Naive B cell (primary cell): ENCODE measurements around the gene CST1. TPM values are rescaled to one million over a fixed set of nuclear protein-coding genes. Genes with fewer than 3 reads are reported as not detected.
"Not testable (repeated sequence)": the region's sequence is repeated elsewhere in the genome, so short reads cannot be mapped to it uniquely, and the experiment has no call there.

Source experiments
- ATAC-seq, 2 donors: fragments of 150-1000 bp; cut with Tn5 transposase; 2 replicates each; pipeline ENCODE4 v1.10.0; 2021; ENCODE audit warnings: low read depth in 2 of 2, mild to moderate bottlenecking in 2 of 2, moderate library complexity in 2 of 2
- DNase-seq: peaks from one replicate; pipeline ENCODE4 v3.0.0; 2022
- H3K27ac Mint-ChIP-seq, 6 donors: one replicate each; pipeline ENCODE4 v1.8.0; 2020 to 2022; ENCODE audit warnings: mild to moderate bottlenecking in 6 of 6, mixed read lengths in 6 of 6, moderate library complexity in 5 of 6, inconsistent platforms in 2 of 6
- H3K27me3 Mint-ChIP-seq, 3 donors: one replicate each; pipeline ENCODE4 v1.8.0; 2021 to 2022; ENCODE audit warnings: mixed read lengths in 3 of 3, mild to moderate bottlenecking in 1 of 3
- H3K36me3 Mint-ChIP-seq, 2 donors: one replicate each; pipeline ENCODE4 v1.8.0; 2020 to 2022; ENCODE audit warnings: mixed read lengths in 2 of 2, inconsistent platforms in 1 of 2, mild to moderate bottlenecking in 1 of 2
- H3K4me1 Mint-ChIP-seq, 3 donors: one replicate each; pipeline ENCODE4 v1.8.0; 2020 to 2022; ENCODE audit warnings: mixed read lengths in 3 of 3, inconsistent platforms in 1 of 3, mild to moderate bottlenecking in 1 of 3, moderate library complexity in 1 of 3
- H3K4me3 Mint-ChIP-seq, 8 donors: one replicate each; pipeline ENCODE4 v1.8.0; 2020 to 2022; ENCODE audit warnings: mild to moderate bottlenecking in 8 of 8, mixed read lengths in 8 of 8, moderate library complexity in 8 of 8, inconsistent platforms in 2 of 8
- H3K9me3 Mint-ChIP-seq, 7 donors: one replicate each; pipeline ENCODE4 v1.8.0; 2020 to 2022; ENCODE audit warnings: mixed read lengths in 7 of 7, mild to moderate bottlenecking in 5 of 7, inconsistent platforms in 2 of 7, moderate library complexity in 1 of 7
- polyA plus RNA-seq, 6 donors: library from polyadenylated mRNA; unstranded; fragments of 300-500 nt; fragmentation: Illumina TruSeq; gene quantifications; one replicate each; pipeline ENCODE4 v1.2.3, GENCODE V29; 2021; ENCODE audit warnings: low read depth in 6 of 6

CST1 gene
- polyA plus RNA-seq, 6 donors from 2014 or later, result not detected

DNA sequence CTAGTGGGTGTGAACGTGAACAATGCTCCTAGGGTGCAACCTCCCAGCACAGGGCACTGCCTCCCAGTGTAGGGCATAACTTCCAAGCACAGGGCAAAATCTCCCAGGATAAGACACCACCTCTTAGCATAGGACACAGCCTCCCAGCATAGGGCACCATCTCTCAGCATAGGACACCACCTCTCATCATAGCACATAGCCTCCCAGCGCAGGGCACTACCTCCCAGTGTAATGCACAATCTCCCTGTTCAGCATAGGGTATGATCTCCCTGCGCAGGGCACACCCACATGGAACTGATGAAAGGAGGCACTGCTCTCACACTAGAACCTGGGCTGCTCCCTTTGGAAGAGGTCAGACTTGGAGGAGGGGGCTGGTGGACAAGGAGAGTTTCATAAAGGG, 21.3 kb upstream of the CST1 start:
- ATAC-seq, result no peak
- no peak overlapping the region for H3K4me3 Mint-ChIP-seq
- peaks cover 0 to 8% (median 6%) of the 10 kb centered on the region in 3 donors for H3K27me3 Mint-ChIP-seq
- DNase-seq, result no peak
- H3K27ac Mint-ChIP-seq, result no peak overlapping the region
- H3K9me3 Mint-ChIP-seq, result peaks cover 0 to 4% (median 0%) of the 10 kb centered on the region in 7 donors
- no peaks in the 10 kb centered on the region for H3K36me3 Mint-ChIP-seq
- no peaks in the 10 kb centered on the region for H3K4me1 Mint-ChIP-seq

DNA sequence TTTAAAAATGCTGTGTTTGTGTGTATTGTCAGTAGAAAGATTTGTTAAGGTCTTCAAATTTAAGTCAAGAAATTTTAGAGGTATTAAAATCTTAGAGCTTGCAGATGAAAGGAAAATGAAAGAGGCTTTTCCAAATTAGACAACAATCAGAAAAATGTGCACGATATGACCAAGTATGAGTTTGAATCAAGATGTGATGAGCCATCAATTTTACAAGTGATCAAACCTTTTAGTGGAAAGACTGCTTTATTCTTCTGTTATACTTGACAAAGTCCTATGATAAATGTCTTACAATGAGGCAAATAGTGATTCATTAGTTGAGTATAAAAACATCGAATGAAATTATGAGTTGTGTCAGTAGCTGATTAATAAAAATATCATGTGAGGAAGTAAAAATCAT, 19.6 kb upstream of the CST1 start:
- no peak overlapping the region for H3K27ac Mint-ChIP-seq
- no peaks in the 10 kb centered on the region for H3K36me3 Mint-ChIP-seq
- no peak for ATAC-seq
- H3K4me3 Mint-ChIP-seq, result no peak overlapping the region
- peaks cover 4 to 16% (median 6%) of the 10 kb centered on the region in 3 donors for H3K27me3 Mint-ChIP-seq
- peaks cover 0 to 9% (median 0%) of the 10 kb centered on the region in 7 donors for H3K9me3 Mint-ChIP-seq
- no peaks in the 10 kb centered on the region for H3K4me1 Mint-ChIP-seq
- no peak for DNase-seq

DNA sequence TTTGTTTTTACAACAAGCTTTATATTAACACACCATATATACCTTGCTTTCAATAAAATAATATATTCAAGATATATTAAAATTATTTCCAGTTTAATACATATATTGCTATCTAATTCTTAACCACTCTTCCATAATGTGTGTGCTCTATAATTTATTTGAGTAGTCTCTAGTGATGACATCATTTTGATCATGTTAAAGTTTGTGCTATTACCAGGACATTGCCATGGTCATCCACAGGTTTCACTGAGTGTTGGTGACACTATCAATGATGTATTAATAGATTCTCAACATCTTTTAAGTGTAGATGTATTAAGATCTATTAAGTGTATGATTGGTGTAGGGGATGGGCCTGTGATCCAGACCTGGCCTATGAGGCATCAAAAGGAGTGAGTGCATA, 17.8 kb upstream of the CST1 start:
- H3K36me3 Mint-ChIP-seq, DNase-seq, H3K4me3 Mint-ChIP-seq, ATAC-seq, H3K27ac Mint-ChIP-seq, H3K4me1 Mint-ChIP-seq, H3K9me3 Mint-ChIP-seq: not testable (repeated sequence)
- H3K27me3 Mint-ChIP-seq, result peaks cover 4 to 24% (median 6%) of the 10 kb centered on the region in 3 donors

DNA sequence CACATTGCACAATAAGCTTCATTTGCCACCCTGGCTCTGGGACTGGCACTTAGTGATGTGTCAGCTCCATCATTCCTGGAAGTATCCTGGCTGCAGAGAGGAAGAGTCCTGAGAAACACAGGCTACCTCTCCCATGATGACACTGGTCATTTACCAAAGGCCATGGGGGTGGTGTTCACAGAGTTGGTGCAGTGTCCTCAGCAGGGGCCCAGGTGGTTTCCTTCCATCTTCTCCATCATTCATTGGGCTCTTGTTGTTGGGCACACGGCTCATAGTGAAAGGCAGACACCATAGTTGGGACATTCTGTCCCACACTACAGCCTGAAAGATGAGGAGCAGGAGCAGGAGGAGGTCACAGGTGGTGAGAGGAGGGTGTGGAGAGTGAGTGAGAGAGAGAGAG, 15.8 kb upstream of the CST1 start:
- DNase-seq (no peak), ATAC-seq (no peak)
- Mint-ChIP-seq H3K4me3 (no peak overlapping the region), H3K4me1 (no peaks in the 10 kb centered on the region), H3K36me3 (no peaks in the 10 kb centered on the region), H3K27me3 (peaks cover 5 to 24% (median 8%) of the 10 kb centered on the region in 3 donors), H3K9me3 (peaks cover 0 to 7% (median 0%) of the 10 kb centered on the region in 7 donors), H3K27ac (no peak overlapping the region)

DNA sequence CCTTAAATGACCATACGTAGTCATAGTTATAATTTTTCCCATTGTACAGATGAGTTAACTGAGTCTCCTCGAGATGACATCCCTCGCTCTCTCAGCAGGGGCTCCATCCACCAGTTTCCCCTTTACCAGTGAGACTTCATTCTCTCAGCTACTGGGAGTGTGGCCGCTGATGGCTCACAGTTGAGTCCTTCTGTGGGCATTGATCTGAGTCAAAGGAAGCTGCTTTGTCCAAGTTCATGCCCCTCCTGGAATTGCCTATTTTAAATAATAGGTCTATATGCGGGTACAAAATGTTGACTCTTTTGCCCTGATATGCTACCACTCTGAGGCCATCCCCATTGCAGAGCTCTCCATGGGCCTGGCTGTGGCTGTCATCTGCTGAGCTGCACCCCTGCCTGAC, 14.8 kb upstream of the CST1 start:
- Mint-ChIP-seq H3K4me3 (no peak overlapping the region), H3K4me1 (no peaks in the 10 kb centered on the region), H3K36me3 (no peaks in the 10 kb centered on the region), H3K27ac (peak overlapping the region in 1 of 6 donors; percentile 26), H3K9me3 (peaks cover 0 to 7% (median 1%) of the 10 kb centered on the region in 7 donors), H3K27me3 (peaks cover 5 to 24% (median 8%) of the 10 kb centered on the region in 3 donors)
- ATAC-seq (no peak), DNase-seq (no peak)

DNA sequence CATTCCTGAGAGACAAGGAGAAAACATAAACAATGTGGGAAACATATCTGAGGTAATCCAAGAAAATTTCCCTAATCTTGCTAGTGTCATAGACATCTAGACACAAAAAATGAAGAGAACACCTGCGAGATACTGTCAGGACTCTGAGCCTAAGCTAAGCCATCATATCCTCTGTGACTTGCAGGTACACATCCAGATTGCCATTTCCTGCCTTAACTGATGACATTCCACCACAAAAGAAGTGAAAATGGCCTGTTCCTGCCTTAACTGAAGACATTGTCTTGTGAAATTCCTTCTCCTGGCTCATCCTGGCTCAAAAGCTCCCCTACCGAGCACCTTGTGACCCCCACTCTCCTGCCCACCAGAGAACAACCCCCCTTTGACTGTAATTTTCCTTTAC, 13.9 kb upstream of the CST1 start:
- not testable (repeated sequence) for DNase-seq, H3K36me3 Mint-ChIP-seq, H3K4me1 Mint-ChIP-seq, H3K9me3 Mint-ChIP-seq, H3K4me3 Mint-ChIP-seq, H3K27ac Mint-ChIP-seq, ATAC-seq
- peaks cover 5 to 24% (median 8%) of the 10 kb centered on the region in 3 donors for H3K27me3 Mint-ChIP-seq

DNA sequence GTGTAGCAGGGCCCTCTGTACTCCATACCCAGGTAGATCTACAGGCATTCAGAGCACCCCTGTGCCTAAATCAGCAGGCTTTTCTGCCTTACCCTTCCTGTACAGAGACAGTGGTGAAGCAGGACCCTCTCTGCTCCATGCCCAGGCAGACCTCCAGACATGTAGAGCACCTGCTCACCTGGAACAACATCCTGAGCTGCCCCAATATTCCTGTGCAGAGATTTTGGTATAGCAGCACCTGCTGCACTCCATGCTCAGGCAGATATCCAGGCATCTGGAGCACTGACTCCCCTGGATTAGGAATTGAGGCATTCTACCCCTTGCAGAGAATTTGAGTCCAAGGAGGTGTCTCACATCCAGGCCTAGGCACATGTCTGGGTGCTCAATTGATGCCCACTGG, 12.6 kb upstream of the CST1 start:
- no peak for ATAC-seq
- H3K27me3 Mint-ChIP-seq, result peaks cover 5 to 24% (median 8%) of the 10 kb centered on the region in 3 donors
- H3K9me3 Mint-ChIP-seq, result peaks cover 0 to 7% (median 1%) of the 10 kb centered on the region in 7 donors
- no peak overlapping the region for H3K4me3 Mint-ChIP-seq
- no peak overlapping the region for H3K27ac Mint-ChIP-seq
- no peaks in the 10 kb centered on the region for H3K36me3 Mint-ChIP-seq
- DNase-seq, result no peak
- no peaks in the 10 kb centered on the region for H3K4me1 Mint-ChIP-seq

DNA sequence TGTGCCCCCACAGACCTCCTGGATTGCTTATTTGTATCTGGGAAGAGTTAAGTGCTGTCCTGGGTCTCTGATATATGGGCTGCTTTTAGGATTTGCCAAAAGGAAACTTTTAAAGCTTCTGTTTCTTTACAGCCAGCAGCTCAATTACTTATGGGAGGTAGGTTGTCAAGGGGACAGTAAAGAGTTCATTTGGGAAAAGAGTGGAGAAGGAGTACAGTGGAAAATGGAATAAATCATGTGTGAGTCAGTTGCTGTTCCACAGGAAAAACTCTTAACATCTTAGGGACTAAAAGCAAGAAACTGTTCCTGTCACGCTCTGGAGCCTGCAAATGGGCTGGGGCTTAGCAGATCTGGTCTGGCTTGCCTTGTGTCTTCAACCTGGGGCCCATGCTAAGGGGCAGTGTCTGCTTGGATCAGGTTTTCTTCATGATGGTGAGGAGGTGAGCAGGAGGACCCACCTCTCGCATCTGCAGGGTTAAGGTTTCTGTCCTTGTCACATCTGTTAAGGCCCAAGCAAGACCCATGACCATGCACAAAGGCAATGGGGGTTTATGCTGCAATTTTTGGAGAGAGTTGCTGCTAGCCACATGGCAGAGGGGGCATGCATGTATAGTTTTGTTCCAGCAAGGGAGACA, 8.7 kb upstream of the CST1 start:
- Mint-ChIP-seq H3K27me3 (peaks cover 4 to 21% (median 16%) of the 10 kb centered on the region in 3 donors), H3K4me3 (no peak overlapping the region), H3K27ac (peak overlapping the region in 1 of 6 donors; percentile 69), H3K4me1 (no peaks in the 10 kb centered on the region), H3K9me3 (peaks cover 0 to 1% (median 0%) of the 10 kb centered on the region in 7 donors), H3K36me3 (no peaks in the 10 kb centered on the region)
- ATAC-seq (no peak), DNase-seq (no peak)

DNA sequence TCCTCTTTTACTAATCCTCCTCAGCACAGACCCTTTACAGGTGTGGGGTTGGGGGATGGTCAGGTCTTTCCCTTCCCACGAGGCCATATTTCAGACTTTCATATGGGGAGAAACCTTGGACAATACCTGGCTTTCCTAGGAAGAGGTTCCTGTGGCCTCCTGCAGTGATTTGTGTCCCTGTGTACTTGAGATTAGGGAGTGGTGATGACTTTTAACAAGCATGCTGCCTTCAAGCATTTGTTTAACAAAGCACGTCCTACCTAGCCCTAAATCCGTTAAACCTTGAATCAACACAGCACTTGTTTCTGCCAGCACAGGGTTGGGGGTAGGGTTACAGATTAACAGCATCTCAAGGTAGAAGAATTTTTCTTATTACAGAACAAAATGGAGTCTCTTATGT, 6.1 kb upstream of the CST1 start:
- not testable (repeated sequence) for ATAC-seq, H3K36me3 Mint-ChIP-seq, H3K27ac Mint-ChIP-seq, H3K4me1 Mint-ChIP-seq, H3K9me3 Mint-ChIP-seq, H3K4me3 Mint-ChIP-seq, DNase-seq
- peaks cover 3 to 16% (median 4%) of the 10 kb centered on the region in 3 donors for H3K27me3 Mint-ChIP-seq

DNA sequence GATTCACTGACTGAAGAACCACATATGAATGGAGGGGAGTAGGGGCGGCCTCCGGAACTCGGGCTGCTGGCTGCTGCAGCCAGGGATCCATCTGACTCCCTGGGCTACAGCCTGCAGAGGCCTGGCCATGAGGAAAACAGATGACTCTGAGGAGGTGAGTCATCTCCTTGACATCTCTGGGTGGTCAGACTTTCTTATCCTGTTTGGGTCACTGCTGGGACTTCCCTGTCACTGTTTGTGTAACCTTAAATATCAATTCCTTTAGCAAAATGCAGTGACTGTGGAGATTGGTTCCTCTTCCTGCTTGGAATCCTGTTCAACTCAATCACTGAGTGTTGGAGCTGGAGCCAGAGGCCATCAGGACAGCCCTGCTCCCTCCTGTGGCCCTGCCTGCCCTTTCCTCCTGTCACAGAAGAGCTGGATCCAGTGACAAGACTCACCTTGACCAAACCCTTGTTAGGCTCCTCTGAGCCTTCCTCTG, 4.4 kb upstream of the CST1 start:
- DNase-seq, H3K9me3 Mint-ChIP-seq, H3K4me1 Mint-ChIP-seq, H3K27ac Mint-ChIP-seq, H3K4me3 Mint-ChIP-seq, H3K36me3 Mint-ChIP-seq, ATAC-seq: not testable (repeated sequence)
- H3K27me3 Mint-ChIP-seq, result peaks cover 3 to 16% (median 8%) of the 10 kb centered on the region in 3 donors

DNA sequence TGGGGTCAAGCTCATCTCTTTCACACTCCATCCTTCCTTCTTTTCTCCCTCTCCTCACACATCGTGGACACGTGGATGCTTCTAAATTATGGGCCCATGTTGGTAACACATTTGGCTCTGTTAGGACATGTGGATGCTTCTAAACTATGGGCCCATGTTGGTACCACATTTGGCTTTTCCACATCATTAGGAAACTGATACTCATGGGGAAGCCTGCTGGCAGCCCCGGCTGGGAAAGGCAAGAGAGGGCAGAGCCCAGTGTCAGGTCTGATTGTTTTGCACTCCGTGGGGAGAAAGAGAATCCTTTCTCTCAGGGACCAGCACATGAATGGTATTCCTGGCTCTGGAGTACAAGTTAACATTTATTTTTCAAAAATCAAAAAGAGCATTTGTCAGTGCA, 4.0 kb upstream of the CST1 start:
- H3K27ac Mint-ChIP-seq, result no peak overlapping the region
- H3K36me3 Mint-ChIP-seq, result no peaks in the 10 kb centered on the region
- H3K9me3 Mint-ChIP-seq, result no peaks in the 10 kb centered on the region
- H3K4me1 Mint-ChIP-seq, result no peaks in the 10 kb centered on the region
- DNase-seq (no peak), ATAC-seq (no peak)
- peaks cover 3 to 16% (median 8%) of the 10 kb centered on the region in 3 donors for H3K27me3 Mint-ChIP-seq
- H3K4me3 Mint-ChIP-seq, result no peak overlapping the region

DNA sequence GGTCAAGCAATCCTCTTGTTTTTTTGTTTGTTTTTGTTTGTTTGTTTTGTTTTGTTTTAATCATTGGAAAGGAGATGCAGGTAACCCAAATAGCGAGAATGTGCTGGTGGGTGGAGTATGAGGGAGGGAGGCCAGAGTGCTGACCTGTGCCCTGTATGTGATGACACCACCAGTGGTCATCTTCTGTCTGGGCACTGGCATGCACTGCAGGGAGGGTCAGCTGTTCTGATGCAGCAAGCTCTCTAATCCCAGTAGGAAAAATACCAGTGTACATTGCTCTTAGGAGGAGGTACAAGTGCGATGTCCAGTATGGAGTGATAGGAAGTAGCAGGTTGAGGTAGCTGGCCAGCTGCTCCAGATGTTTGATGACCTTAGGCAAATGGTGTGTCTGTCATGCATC, 2.9 kb upstream of the CST1 start:
- ATAC-seq, result no peak
- Mint-ChIP-seq H3K4me3 (no peak overlapping the region), H3K4me1 (no peaks in the 10 kb centered on the region), H3K27ac (no peak overlapping the region), H3K36me3 (no peaks in the 10 kb centered on the region), H3K27me3 (peaks cover 3 to 16% (median 8%) of the 10 kb centered on the region in 3 donors), H3K9me3 (no peaks in the 10 kb centered on the region)
- no peak for DNase-seq

DNA sequence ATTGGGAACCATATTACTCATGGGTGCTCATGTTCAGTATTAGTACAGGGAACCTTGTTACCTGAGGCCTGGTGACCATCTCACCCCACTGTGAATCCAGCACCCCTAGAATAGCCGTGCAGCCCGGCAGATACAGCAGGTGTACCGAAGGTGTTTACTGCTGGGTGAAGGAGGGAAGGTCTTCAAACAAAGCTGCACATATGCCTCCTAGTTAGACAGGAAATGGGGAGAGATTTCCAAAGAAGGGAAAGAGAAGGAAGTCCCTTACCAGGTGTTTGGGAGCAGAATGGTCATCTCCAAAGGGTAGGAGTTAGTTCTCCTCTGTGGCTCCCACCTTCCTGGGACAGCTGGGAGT, 2.4 kb upstream of the CST1 start:
- H3K36me3 Mint-ChIP-seq, result no peaks in the 10 kb centered on the region
- H3K4me3 Mint-ChIP-seq, result no peak overlapping the region
- H3K27me3 Mint-ChIP-seq, result peaks cover 3 to 16% (median 8%) of the 10 kb centered on the region in 3 donors
- H3K4me1 Mint-ChIP-seq, result no peaks in the 10 kb centered on the region
- no peak overlapping the region for H3K27ac Mint-ChIP-seq
- no peak for ATAC-seq
- H3K9me3 Mint-ChIP-seq, result no peaks in the 10 kb centered on the region
- DNase-seq, result no peak

DNA sequence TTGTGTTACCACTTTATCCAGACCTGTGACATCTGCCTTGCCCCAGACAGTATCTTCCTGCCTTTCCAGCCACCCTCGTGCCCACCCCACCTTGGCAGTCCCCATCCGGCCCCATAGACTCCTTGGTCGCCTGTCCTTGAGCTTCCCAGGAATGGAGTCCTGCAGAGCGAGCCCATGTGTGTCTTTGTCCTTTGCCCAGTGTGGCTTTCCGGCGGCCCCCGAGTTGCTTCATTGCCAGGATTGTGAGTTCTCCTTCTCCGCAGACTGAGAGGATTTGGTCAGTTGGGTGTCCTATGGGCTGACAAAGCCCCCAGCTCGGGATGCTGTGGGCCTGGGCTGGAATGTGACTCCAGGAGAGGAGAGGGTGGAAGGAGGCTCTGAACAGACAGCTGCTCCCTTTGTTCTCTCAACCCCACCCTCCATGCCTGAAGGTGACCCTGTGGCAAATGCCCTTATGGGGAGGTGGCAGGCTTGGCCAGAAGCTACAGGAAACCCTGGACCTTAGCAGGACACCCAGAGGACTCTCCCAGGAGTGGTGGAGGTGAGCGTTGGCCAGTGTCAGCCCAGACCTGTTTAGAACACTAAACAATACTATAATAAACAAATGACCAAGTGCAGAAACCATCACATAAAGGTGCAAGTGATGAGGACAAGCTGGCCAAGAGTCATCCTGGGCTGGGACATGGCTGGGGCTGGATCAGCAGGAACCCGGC, 1.9 kb upstream of the CST1 start:
- no peaks in the 10 kb centered on the region for H3K9me3 Mint-ChIP-seq
- H3K4me1 Mint-ChIP-seq, result no peaks in the 10 kb centered on the region
- H3K36me3 Mint-ChIP-seq, result no peaks in the 10 kb centered on the region
- ATAC-seq (no peak), DNase-seq (no peak)
- no peak overlapping the region for H3K27ac Mint-ChIP-seq
- no peak overlapping the region for H3K4me3 Mint-ChIP-seq
- H3K27me3 Mint-ChIP-seq, result peaks cover 3 to 16% (median 8%) of the 10 kb centered on the region in 3 donors
